ENCODE measurements around the gene MEIS1.

GRCh38 chr2:66541646-66542045 lies 106.7 kb downstream of the MEIS1 start:
- TF ChIP-seq CTCF (IDR thresholded peaks at IDR 0.05) (no peak), POLR2A (IDR thresholded peaks at IDR 0.05) (no peak), POLR2AphosphoS5 (IDR thresholded peaks at IDR 0.05) (no peak)

All from transverse colon (tissue), 4 donors.